K562 (cell line): ENCODE data around the gene OPRM1.

Experiments
- CHD1 ChIP-seq: fragments of 200-600 bp; sonication (generic); IDR thresholded peaks from one replicate; pipeline ENCODE4 v1.6.1; 2012; ENCODE audit warnings: mild to moderate bottlenecking, moderate library complexity, low read length, inconsistent platforms
- EP300 ChIP-seq: IDR thresholded peaks from 2 replicates; pipeline ENCODE4 v1.6.1; 2012; ENCODE audit warnings: low read length, improper control_type of control experiment
- EZH2 ChIP-seq: IDR thresholded peaks from 2 replicates; pipeline ENCODE4 v1.6.1; 2012; ENCODE audit warnings: low read depth, mild to moderate bottlenecking, inconsistent platforms, low read length, borderline replicate concordance
- GTF2A2 ChIP-seq: IDR thresholded peaks from 2 replicates; pipeline ENCODE4 v1.6.1; 2016; ENCODE audit warnings: mild to moderate bottlenecking, missing genetic modification characterization, missing compliant biosample characterization
- POLR2A ChIP-seq: fragments of 450-650 bp; conservative IDR thresholded peaks from 2 replicates; pipeline ENCODE4 v1.6.1; 2016
- RB1 ChIP-seq: fragments of 450-650 bp; IDR thresholded peaks from 2 replicates; pipeline ENCODE4 v1.6.1; 2017; ENCODE audit warnings: low read depth, mild to moderate bottlenecking
- SRF ChIP-seq, 2 experiments: fragments of 250-450, 450-650 bp in 1 of 2; sonication (Bioruptor Pico) in 1 of 2; sonication (generic) in 1 of 2; formaldehyde crosslinking; IDR thresholded peaks; 2 replicates each; pipeline versions ENCODE4 v1.5.0 to v1.5.1; 2020 to 2022; ENCODE audit warnings: mild to moderate bottlenecking in 1 of 2, missing genetic modification reagents in 1 of 2
- TF ChIP-seq, protein P1 (sequence below): sonication (generic); formaldehyde crosslinking; IDR thresholded peaks from 2 replicates; pipeline ENCODE4 v1.8.1; 2022; ENCODE audit warnings: missing genetic modification reagents
- TF ChIP-seq, protein P2 (sequence below): sonication (generic); formaldehyde crosslinking; IDR thresholded peaks from 2 replicates; pipeline ENCODE4 v1.8.0; 2023; ENCODE audit warnings: missing genetic modification reagents, mild to moderate bottlenecking, borderline replicate concordance
- TF ChIP-seq, protein P3 (sequence below): sonication (generic); formaldehyde crosslinking; IDR thresholded peaks from 2 replicates; pipeline ENCODE4 v1.5.0; 2020; ENCODE audit warnings: missing genetic modification reagents

DNA sequence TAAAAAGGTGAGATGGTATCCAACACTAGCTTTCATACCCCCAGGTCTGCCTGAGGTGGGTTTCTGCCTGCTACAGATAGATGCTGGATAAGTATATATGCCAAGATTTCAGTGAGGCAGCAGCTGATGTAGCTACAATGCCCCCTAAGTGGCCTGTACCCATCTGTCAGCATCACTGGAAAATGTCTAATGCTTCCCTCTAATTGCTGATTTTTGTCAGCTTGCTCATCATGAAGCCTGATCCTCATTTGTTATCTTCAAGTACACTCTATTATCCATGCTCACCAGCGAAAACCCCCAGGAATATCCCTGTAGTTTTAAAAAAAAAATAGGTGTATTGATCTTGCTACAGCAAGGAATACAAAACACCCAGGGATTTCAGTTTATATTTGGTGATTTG, 32.2 kb downstream of the OPRM1 start:
- TF ChIP-seq, protein P1, sequence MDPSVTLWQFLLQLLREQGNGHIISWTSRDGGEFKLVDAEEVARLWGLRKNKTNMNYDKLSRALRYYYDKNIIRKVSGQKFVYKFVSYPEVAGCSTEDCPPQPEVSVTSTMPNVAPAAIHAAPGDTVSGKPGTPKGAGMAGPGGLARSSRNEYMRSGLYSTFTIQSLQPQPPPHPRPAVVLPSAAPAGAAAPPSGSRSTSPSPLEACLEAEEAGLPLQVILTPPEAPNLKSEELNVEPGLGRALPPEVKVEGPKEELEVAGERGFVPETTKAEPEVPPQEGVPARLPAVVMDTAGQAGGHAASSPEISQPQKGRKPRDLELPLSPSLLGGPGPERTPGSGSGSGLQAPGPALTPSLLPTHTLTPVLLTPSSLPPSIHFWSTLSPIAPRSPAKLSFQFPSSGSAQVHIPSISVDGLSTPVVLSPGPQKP (CRISPR knock-in tag) = no peak
- TF ChIP-seq GTF2A2 (tag) = no peak
- TF ChIP-seq SRF (CRISPR knock-in tag; IDR thresholded peaks at IDR 0.05) = no peak
- no peak for TF ChIP-seq RB1
- TF ChIP-seq EZH2 = no peak
- TF ChIP-seq CHD1 = no peak
- no peak for TF ChIP-seq POLR2A
- TF ChIP-seq, protein P2, sequence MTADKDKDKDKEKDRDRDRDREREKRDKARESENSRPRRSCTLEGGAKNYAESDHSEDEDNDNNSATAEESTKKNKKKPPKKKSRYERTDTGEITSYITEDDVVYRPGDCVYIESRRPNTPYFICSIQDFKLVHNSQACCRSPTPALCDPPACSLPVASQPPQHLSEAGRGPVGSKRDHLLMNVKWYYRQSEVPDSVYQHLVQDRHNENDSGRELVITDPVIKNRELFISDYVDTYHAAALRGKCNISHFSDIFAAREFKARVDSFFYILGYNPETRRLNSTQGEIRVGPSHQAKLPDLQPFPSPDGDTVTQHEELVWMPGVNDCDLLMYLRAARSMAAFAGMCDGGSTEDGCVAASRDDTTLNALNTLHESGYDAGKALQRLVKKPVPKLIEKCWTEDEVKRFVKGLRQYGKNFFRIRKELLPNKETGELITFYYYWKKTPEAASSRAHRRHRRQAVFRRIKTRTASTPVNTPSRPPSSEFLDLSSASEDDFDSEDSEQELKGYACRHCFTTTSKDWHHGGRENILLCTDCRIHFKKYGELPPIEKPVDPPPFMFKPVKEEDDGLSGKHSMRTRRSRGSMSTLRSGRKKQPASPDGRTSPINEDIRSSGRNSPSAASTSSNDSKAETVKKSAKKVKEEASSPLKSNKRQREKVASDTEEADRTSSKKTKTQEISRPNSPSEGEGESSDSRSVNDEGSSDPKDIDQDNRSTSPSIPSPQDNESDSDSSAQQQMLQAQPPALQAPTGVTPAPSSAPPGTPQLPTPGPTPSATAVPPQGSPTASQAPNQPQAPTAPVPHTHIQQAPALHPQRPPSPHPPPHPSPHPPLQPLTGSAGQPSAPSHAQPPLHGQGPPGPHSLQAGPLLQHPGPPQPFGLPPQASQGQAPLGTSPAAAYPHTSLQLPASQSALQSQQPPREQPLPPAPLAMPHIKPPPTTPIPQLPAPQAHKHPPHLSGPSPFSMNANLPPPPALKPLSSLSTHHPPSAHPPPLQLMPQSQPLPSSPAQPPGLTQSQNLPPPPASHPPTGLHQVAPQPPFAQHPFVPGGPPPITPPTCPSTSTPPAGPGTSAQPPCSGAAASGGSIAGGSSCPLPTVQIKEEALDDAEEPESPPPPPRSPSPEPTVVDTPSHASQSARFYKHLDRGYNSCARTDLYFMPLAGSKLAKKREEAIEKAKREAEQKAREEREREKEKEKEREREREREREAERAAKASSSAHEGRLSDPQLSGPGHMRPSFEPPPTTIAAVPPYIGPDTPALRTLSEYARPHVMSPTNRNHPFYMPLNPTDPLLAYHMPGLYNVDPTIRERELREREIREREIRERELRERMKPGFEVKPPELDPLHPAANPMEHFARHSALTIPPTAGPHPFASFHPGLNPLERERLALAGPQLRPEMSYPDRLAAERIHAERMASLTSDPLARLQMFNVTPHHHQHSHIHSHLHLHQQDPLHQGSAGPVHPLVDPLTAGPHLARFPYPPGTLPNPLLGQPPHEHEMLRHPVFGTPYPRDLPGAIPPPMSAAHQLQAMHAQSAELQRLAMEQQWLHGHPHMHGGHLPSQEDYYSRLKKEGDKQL (CRISPR knock-in tag) = no peak
- TF ChIP-seq, protein P3, sequence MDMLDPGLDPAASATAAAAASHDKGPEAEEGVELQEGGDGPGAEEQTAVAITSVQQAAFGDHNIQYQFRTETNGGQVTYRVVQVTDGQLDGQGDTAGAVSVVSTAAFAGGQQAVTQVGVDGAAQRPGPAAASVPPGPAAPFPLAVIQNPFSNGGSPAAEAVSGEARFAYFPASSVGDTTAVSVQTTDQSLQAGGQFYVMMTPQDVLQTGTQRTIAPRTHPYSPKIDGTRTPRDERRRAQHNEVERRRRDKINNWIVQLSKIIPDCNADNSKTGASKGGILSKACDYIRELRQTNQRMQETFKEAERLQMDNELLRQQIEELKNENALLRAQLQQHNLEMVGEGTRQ (CRISPR knock-in tag) = no peak
- no peak for TF ChIP-seq EP300
